Measurements from ENCODE around the gene PRKAG3.

GRCh38 chr2:218828477-218828778 is 3.2 kb downstream of the PRKAG3 start:
- TF ChIP-seq RCOR1 (IDR thresholded peaks at IDR 0.05; ENCODE audit: low read length), result no peak
- no peak for TF ChIP-seq EP300 (IDR thresholded peaks at IDR 0.05; ENCODE audit: borderline replicate concordance in 1 of 2, low read depth in 1 of 2, low read length in 1 of 2)
- no peak for TF ChIP-seq RAD21 (IDR thresholded peaks at IDR 0.05; ENCODE audit: low read length)
- no peak for TF ChIP-seq TAF1 (IDR thresholded peaks at IDR 0.05; ENCODE audit: borderline replicate concordance, low read depth, low read length)
- TF ChIP-seq POLR2AphosphoS5 (IDR thresholded peaks at IDR 0.05; ENCODE audit: low read depth, low read length), result no peak

Data from SK-N-SH (cell line).